GM19043 (cell line): ENCODE data around the gene APLF.
"Not testable (repeated sequence)": the region's sequence is repeated elsewhere in the genome, so short reads cannot be mapped to it uniquely, and the experiment has no call there.

Experiments
- ATAC-seq: cut with Tn5 transposase; IDR thresholded peaks from one replicate; pipeline ENCODE4 v1.9.1; 2021; ENCODE audit warnings: low read depth; ENCODE audit not compliant: unreplicated experiment

APLF gene

DNA sequence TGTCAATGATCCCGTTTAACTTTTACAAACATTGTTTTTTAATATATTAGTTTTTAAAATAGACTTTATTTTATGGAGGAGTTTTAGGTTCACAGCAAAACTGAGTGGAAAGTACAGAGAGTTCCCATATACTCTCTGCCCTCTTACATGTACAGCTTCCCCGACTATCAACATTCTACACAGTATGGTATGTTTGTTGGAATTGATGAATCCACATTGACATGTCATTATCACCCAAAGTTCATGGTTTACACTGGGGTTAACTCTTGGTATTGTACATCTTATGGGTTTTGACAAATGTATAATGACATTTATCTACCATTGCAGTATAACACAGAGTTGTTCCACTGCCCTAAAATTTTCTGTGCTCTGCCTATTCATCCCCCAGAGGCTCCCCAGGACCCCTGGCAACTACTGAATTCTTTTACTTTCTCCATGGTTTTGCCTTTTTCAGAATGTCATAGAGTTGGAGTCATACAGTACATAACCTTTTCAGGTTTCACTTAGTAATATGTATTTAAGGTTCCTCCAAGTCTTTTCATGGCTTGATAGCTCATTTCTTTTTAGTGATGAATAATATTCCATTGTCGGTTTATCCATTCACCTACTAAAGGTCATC, 5.5 kb downstream of the APLF start:
- no peak for ATAC-seq

DNA sequence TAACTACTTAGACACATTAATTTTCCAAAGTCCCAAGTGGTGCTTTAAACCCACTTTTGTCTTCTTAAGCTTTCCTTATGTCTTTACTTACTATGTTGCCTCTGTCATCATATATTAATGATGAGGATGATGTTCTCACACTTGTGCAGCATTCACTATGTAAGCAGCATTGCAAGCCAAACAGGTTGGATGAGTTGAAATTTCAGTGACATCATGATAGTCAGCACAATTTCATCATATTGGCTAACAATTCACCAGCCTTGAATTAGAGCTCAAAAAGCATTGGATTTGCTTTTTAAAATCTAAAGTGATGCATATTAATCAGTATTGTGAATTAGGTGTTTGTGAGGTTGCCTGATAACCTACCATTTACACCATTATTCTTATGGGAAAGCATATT, 7.7 kb downstream of the APLF start:
- ATAC-seq = no peak

DNA sequence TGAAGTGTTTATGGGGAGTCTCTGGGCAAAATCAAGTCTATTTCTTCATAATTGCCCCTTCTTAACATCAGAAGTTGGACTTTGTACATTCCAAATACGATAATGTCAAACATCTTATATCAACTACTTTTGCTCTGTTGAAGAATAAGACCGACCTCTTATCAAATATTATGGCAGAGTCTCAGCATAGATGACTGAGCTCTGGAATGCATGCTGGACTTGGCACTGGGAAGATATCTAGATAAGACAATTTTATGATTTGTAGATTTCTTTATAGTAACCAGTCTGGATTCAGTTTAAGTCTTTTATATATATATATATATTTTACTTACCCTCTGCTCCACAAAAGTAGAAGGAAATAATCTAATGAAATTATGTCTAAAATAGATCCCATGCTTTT, 8.2 kb downstream of the APLF start:
- no peak for ATAC-seq

DNA sequence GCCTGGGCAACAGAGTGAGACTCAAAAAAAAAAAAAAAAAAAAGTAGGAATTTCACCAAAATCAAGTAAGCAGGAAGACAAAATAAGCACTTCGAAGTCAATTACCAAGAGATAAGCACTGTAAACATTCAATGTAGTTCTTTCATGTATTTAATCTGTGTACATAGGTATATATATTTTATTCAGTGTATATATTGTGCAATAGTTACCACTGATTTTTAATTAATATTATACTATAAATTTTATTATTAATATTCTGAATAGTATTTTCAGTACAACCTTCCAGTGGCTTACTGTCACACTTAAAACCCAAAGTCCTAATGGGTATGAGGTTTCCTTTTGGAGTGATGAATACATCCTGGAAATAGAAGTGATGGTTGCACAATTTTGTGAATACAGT, 9.1 kb downstream of the APLF start:
- ATAC-seq = no peak

DNA sequence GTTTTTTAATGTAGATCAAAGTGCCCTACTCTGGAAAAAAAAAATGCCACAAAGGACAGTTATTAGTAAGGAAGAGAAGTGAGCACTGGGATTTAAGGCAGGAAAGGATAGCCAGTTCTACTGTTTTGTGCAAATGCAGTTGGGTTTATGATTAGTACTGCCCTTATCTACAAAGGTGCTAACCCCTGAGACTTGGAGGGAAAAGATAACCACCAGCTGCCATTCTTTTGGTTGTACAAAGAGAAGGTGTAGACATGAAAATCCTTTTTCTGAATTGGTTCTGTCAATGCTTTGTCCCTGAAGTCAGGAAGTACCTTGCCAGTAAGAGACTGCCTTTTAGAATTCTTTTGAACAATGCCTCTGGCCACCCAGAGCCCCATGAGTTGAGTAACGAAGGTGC, 11.3 kb downstream of the APLF start:
- no peak for ATAC-seq

DNA sequence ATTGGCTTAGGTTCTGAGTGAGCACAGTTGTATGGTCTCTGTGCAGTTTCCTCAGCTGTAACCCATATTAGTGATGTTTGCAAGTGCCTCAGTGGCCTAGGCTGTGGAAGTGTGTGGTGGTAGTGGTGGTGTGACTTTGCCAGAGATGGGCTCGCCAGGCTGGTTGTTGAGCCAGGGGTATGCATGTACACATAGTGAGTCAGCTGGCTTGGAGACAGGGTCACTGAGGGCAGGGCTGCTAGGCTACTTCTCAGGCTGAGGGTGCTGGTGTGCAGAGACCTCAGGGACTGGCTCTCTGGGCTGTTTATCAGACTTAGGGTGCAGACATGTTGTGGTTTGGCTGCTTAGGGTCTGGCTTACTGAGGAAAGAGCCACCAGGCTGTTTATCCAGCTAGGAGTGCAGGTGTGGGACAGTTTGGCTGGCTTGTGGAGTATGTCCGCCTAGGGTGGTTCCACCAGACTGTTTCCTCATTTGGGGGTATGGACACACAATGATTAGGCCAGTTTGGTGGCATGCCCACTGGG, 15.0 kb downstream of the APLF start:
- ATAC-seq = no peak

DNA sequence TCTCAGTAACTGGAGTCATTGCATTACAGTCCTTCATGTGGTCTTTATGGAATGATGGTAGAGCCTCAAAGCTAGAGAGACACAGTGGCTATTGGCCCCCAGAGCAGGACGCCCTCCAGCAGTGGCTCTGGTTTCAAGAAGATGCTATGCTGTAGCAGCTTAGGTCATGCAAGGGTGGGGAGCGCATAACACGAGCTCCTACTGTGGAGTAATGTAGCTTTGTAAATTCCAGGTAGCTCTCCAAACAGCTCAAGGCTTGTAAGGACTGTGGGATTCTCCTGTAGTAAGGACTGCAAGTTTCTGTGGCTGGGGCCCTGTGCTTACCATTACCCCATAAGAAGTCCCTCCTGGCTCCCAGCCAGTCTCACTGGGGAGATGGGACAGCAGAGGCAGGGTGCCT, 15.6 kb downstream of the APLF start:
- no peak for ATAC-seq

DNA sequence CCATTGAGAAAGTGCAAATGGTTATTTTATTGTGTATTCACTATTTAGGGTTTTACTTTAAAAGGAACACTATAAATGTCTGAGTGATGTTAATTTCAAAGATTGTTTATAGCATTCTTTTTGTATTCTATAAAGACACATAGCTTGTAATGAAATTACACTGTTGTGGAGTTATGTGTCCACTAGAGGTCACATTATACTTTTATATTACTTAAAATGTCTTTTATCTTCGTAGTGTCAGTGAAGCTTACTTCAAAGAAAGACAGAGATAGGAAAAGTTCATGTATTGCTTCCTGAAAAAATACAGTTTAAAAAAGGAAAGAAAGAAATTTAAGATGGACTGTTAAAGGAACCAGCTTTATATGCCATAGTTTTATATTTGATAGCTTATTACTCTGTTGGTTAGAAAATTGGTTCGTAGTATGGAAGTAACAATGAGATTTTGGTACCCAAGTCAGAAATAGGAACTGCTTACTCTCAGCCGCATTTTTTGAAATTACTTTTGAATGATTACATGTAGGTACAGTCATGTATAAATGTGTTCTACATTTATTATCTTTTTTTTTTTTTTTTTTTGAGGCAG, 20.5 kb downstream of the APLF start:
- ATAC-seq = no peak

DNA sequence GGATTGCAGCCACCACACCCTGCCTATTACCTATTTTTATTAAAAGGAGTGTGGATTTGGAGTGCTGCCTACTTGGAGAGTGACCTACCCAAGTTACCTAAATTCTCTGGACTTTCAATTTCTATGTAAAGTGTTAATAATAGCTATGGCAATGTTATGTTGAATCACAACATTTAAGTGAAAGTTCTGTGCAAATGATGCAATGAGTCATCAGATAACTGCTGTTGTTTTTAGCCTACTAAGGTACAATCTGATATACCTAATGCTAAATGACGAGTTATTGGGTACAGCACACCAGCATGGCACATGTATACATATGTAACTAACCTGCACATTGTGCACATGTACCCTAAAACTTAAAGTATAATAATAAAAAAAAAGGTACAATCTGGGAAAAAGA, 21.2 kb downstream of the APLF start:
- ATAC-seq = not testable (repeated sequence)

DNA sequence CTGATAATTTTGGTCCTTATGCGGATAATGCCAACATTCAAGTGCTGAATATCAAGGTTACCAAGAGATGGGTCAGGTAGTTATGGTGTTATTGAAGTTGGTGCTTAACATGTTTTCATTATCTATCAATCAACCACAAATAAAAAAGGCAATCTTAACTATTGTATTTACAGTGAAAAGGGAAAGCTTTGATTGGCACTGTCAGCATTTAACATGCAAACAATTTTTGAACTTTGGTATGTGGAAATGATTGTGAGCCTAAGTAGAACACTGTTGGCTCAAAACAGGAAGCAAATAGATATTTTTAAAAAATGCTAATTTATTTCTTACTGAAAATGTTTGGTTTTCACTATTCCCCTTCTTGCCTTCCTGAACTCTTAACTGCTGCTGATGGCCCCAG, 21.9 kb downstream of the APLF start:
- no peak for ATAC-seq

DNA sequence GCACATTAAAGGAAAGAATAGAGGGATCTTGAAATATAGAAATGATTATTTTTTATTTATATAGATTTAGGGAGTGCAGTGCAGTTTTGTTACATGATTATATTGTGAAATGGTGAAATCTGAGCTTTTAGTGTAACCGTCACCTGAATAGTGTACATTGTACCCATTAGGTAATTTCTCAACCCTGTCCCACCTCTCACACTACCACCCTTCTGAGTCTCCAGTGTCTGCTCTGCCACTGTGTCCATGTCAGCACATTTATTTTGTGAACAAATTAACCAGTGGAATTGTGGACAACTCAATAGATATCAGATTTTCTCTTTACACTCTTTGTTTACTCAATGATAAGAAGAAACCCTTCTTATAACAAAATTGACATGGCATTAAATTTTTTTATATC, 24.2 kb downstream of the APLF start:
- no peak for ATAC-seq

DNA sequence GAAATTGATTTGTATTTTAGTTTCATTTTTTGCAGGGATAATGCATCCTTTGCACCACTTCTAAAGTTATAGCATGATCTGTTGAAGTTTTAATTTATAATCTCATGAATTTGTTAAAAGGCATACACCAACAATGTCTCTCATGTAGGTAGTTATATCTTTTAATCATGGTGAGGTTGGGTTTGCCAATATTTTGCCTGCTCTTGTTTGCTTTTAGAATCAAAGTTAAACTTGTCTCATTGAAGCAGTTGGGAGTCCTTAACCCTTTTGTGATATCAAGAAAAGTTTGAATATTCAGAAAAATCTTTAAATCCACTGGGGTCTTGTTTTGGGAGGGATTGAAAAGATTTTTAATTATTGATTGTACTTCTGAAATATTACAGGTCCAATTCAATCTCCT, 31.7 kb downstream of the APLF start:
- no peak for ATAC-seq

DNA sequence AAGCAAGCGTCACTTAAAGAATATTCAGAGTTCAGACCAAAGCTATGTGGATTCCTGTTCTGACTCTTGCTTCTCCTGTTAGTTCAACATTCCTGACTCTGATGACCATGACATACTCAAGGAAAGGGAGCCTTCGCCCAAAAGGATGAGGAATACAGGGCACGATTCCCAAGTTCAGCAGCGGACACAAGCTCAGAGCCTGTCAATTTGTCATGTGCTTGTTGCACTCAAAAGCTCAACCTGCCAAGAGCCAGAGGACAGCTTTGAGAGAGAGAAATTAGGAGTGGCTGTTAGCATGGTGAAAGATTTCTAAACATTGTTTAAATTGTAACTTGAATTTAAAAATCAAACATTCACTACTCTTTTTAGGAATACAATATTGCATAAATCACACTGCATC, 33.3 kb downstream of the APLF start:
- ATAC-seq = no peak

DNA sequence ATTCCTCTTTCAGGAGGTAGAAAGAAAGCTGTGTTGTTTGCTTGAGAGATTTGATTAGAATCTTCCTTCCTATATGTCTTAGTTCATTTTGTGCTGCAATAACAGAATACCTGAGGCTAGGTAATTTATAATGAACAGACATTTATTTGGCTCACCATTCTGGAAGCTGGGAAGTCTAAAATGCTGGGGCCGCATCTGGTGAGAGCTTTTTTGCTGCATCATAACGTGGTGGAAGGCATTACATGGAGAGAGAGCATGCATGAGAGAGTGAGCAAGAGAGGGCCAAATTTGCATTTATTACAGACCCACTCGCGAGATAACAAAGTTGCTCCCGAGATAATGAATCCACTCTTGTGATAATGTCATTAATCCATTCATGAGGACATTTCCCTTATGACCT, 34.4 kb downstream of the APLF start:
- ATAC-seq = no peak

DNA sequence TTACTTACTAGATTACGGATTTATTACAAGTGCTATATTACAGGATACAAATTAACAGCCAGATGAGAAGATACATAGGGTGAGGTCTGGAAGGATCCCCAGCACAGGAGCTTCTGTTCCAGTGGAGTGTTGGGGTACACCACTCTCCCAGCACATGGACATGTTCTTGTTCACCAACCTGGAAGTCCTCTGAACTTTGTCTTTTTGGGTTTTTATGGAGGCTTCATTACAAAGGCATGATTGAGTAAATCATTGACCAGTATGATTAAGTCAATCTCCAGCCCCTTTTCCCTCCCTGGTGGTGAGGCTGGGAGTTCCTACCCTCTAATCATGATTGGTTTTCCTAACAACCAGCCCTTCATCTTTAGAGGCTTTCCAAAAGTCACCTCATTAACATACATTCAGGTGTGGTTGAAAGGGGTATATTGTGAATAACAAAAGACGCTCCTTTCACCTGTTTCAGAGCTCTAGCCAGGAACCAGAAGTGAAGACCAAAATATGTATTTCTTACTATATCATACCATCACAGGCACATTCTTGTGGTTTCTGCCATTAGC, 38.3 kb downstream of the APLF start:
- ATAC-seq = no peak

DNA sequence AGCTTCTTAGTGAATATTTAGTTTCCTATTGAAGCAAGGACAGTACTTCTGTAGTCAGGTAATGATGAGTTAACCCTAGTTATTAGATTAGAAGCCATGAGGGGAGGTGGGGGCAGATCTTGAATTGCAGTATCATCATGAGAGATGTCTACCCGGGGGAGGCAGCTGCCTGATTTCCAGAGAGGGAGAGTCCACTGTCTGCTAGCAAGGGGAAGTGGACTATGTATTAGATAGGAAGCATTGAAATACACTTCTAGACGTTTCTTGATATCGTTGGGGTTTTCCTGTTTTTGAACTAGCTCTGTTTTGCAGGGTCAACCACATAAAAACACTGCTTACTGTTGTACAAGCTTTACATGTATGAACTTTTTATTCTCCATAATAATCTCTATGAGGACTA, 38.8 kb downstream of the APLF start:
- ATAC-seq = no peak

DNA sequence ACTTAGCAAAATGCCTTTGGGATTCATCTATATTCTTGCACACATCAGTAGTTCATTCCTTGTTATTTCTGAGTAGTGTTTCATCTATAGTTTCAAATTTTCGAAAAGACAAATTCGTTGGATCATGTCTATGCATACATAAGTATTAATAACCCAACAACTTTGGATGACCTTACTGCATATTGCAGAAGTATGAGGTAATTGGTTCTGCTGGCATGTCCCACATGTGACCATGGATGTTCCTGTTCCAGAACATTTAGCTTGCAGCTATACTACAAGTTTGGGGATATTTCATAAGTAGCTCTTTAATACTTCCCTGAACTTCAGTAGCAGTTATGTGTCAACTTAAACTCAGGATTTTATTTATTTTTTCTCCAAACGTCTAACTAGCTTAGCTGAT, 44.9 kb downstream of the APLF start:
- ATAC-seq = no peak

DNA sequence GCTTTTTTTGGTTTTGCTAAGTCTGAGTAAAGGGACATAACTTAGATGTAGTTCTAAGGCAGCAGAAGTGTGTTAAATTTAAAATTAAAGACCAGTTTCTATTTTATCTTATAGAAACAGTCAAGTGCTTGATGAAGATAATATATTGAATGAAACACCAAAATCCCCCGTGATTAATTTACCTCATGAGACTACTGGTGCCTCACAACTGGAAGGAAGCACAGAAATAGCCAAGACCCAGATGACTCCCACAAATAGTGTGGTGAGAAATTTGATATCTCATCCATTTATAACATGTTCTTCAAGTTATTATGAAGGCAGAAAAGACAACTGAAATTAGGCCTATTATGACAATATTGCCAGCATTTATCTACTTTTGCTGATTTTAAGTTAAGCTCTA, 45.6 kb downstream of the APLF start:
- ATAC-seq = no peak

DNA sequence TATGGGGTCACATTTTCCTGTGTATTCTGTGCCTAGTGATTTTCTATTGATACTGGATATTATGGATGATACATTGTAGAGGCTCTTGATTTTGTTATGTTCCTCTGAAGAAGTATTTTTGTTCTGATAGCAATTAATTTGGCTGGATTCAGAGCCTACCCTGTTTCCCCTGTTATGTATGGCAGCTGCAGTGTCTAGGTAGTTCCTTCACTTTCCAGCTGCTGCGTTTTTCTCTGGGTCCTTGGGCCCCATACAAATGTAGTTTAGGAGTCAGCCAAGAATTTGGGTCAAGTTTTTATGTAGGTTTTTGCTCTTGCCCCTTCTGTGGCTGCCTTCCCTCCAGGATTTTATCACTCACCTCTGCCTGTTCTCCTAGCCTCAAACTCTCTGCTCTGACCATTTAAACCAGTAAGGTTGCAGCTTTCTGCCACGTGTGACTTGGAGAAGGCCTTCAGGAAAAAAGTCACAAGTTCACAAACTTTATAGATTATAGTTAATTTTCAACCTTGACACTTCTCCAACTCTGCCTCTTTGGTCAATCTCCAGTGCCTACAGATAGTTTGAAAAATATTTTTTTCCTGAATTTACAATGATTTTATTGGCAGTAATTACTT, 47.0 kb downstream of the APLF start:
- ATAC-seq = no peak

DNA sequence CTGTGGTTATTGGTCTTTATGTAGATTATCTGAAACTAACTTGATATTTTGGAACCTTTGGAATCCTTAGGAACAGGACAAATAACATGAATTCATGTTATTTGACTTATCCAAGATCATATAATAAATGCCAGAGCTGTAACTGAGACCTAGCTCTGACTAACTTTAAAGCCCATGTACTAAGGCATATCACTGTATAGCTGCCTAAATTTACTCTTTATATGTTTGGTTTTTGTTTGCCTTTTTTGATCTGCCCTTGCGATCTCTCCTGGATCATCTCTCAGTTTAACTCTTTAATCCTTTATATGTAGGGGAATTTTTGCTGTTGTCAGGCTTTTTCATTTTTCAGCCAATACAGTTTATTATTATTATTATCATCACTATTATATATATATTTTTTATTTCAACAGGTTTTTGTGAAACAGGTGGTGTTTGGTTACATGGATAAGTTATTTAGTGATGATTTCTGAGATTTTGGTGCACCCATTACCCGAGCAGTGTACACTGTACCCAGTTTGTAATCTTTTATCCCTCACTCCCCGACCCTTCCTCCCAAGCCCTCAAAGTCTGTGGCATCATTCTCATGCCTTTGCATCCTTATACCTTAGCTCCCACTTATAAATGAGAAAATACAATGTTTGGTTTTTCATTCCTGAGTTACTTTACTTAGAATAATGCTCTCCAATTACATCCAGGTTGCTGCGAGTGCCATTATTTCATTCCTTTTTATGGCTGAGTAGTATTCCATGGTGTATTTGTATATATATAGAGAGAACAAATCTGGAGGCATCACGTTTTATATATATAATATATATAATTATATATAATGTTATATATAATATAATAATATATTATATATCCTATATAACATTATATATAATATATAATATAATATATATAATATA, 48.9 kb downstream of the APLF start:
- no peak for ATAC-seq

DNA sequence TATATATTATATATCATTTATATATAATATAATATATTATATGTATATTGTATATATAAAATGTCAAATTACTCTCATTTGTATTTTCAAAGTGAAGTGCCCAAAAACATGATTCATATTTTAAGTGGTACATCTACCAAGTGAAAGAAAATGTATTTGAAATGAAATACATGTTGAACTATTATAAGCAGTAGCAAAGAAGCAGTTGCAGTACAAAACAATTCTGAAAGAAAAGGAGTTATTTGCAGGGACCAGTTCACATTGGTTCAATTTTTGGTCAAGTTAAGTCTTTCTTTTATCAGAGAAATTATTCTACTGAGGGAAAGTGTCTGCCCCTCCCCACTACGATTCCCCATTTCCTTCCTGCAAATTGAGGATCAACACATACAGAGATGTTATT, 51.9 kb downstream of the APLF start:
- ATAC-seq = no peak
